HepG2 (cell line): ENCODE data around the gene ATP2B3. TPM values are rescaled to one million over a fixed set of nuclear protein-coding genes. Genes with fewer than 3 reads are reported as not detected.
A peak's percentile ranks its signal among the peaks of the same experiment; 100 is the strongest.

ENCODE experiments used
- DZIP1 ChIP-seq: sonication (generic); formaldehyde crosslinking; IDR thresholded peaks from 2 replicates; pipeline ENCODE4 v1.5.0; 2020; ENCODE audit warnings: mild to moderate bottlenecking, missing genetic modification reagents
- JARID2 ChIP-seq: sonication (generic); formaldehyde crosslinking; IDR thresholded peaks from 2 replicates; pipeline ENCODE4 v1.8.1; 2023; ENCODE audit warnings: missing genetic modification reagents, inconsistent platforms; ENCODE audit not compliant: insufficient replicate concordance
- MED1 ChIP-seq: sonication (generic); formaldehyde crosslinking; IDR thresholded peaks from 2 replicates; pipeline ENCODE4 v1.4.0; 2020; ENCODE audit warnings: missing genetic modification reagents
- MED13 ChIP-seq: sonication (generic); formaldehyde crosslinking; IDR thresholded peaks from 2 replicates; pipeline ENCODE4 v1.5.0; 2020; ENCODE audit warnings: missing genetic modification reagents
- THAP9 ChIP-seq: sonication (generic); formaldehyde crosslinking; IDR thresholded peaks from 2 replicates; pipeline ENCODE4; 2020; ENCODE audit warnings: missing genetic modification reagents, mild to moderate bottlenecking, borderline replicate concordance
- THYN1 ChIP-seq: sonication (generic); formaldehyde crosslinking; IDR thresholded peaks from 2 replicates; pipeline ENCODE4 v1.8.1; 2023; ENCODE audit warnings: low read depth, mild to moderate bottlenecking, moderate library complexity, missing genetic modification reagents, borderline replicate concordance
- ZFP91 ChIP-seq: sonication (generic); formaldehyde crosslinking; IDR thresholded peaks from 2 replicates; pipeline ENCODE4 v1.9.0; 2022; ENCODE audit warnings: missing genetic modification reagents, mild to moderate bottlenecking, borderline replicate concordance
- ZNF747 ChIP-seq: sonication (generic); formaldehyde crosslinking; IDR thresholded peaks from 2 replicates; pipeline ENCODE4 v1.8.1; 2023; ENCODE audit warnings: missing genetic modification reagents, mild to moderate bottlenecking, borderline replicate concordance
- polyA plus RNA-seq, 8 experiments: library from polyadenylated mRNA; depleted of rRNA in 3 of 8; stranded (reverse) in 7 of 8; unstranded in 1 of 8; fragments of >200 nt; fragmentation: Illumina TruSeq in 4 of 8; extraction: Trizol in 4 of 8; gene quantifications; 2 replicates each; pipeline versions ENCODE4 v1.2.1 to v1.2.3, GENCODE V29; 2011 to 2016; ENCODE audit warnings: low read depth in 4 of 8, missing spikeins in 1 of 8, mixed read lengths in 1 of 8; ENCODE audit not compliant: insufficient read depth in 1 of 8
- total RNA-seq, 5 experiments: library from RNA; depleted of rRNA; stranded (reverse); fragments of >200 nt; fragmentation: Illumina TruSeq; extraction: Trizol; gene quantifications; 2 replicates each; pipeline ENCODE4 v1.2.3, GENCODE V29; 2016; ENCODE audit warnings: low read depth in 1 of 5
- TF ChIP-seq, protein P1 (sequence below): sonication (generic); formaldehyde crosslinking; IDR thresholded peaks from 2 replicates; pipeline ENCODE4 v1.4.0; 2020; ENCODE audit warnings: missing genetic modification reagents, low read depth, mild to moderate bottlenecking, borderline replicate concordance
- TF ChIP-seq, protein P2 (sequence below): sonication (generic); formaldehyde crosslinking; IDR thresholded peaks from 2 replicates; pipeline ENCODE4 v1.5.0; 2020; ENCODE audit warnings: mild to moderate bottlenecking, missing genetic modification reagents, borderline replicate concordance
- TF ChIP-seq, protein P3 (sequence below): sonication (generic); formaldehyde crosslinking; IDR thresholded peaks from 2 replicates; pipeline ENCODE4 v1.4.0; 2020; ENCODE audit warnings: mild to moderate bottlenecking, low read depth, missing genetic modification reagents

The ATP2B3 gene
- total and polyA plus RNA-seq, 2 of the 13 experiments (the other 11 are each of a cell fraction or from before 2014, with no cell fraction given), result not detected

DNA sequence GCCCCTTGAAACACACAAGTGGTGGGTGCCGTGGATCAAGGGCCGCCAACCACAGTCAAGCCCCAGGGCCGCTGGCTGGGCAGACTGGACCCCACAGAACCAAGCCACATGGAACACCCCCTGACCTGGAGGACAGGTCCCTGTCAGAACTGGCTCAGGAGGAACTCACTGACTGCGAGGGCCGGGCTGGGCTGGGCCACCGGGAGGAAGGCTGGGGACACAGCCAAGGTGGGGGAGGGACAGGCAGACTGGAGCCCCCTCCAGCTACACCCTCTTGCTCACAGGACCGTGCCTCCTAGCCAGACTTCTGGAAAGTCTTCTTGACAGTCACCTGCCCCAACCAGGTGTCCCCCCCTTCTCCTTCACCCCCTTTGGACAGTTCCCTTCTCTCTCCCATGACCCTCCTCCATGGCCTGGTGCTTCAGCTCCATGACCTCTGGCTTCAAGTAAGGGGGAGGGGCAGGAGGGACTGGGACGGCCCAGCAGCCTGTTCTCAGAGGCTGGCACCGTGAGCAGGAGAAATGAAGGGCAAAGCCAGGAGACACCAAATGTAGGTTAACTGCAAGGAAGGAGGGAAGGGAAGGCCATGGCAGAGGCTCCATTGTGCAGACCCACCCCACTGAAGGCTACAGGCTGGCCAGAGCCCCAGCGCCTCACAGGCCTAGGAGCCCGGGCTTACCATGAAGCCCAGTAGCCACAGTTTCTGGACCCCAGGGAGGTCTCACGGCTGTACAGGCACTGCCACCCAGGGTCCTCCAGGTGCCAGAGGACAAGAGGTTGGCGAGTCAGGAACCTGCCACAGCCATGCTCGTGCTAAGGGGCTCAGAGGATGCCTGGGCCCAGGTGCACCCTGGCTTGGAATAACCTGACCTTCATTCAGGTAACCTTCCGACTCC is 107.0 kb downstream of the ATP2B3 start (continued):
- TF ChIP-seq, protein P1, sequence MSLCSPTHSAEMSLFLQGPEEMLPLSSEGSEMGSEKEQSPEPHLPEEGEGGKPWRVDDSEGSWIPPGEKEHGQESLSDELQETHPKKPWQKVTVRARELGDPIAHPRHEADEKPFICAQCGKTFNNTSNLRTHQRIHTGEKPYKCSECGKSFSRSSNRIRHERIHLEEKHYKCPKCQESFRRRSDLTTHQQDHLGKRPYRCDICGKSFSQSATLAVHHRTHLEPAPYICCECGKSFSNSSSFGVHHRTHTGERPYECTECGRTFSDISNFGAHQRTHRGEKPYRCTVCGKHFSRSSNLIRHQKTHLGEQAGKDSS (CRISPR knock-in tag), result peak; percentile 27; the same call in 1 of the 2 replicates
- peak; percentile 42; the same call in 1 of the 2 replicates for TF ChIP-seq MED13 (CRISPR knock-in tag)
- TF ChIP-seq MED1, result peak; percentile 69
- no peak for TF ChIP-seq THAP9
- no peak for TF ChIP-seq ZNF747 (CRISPR knock-in tag)
- TF ChIP-seq ZFP91, result peak; percentile 46; the same call in 1 of the 2 replicates
- TF ChIP-seq JARID2 (CRISPR knock-in tag), result peak; percentile 11
- TF ChIP-seq THYN1, result no peak
- TF ChIP-seq, protein P2, sequence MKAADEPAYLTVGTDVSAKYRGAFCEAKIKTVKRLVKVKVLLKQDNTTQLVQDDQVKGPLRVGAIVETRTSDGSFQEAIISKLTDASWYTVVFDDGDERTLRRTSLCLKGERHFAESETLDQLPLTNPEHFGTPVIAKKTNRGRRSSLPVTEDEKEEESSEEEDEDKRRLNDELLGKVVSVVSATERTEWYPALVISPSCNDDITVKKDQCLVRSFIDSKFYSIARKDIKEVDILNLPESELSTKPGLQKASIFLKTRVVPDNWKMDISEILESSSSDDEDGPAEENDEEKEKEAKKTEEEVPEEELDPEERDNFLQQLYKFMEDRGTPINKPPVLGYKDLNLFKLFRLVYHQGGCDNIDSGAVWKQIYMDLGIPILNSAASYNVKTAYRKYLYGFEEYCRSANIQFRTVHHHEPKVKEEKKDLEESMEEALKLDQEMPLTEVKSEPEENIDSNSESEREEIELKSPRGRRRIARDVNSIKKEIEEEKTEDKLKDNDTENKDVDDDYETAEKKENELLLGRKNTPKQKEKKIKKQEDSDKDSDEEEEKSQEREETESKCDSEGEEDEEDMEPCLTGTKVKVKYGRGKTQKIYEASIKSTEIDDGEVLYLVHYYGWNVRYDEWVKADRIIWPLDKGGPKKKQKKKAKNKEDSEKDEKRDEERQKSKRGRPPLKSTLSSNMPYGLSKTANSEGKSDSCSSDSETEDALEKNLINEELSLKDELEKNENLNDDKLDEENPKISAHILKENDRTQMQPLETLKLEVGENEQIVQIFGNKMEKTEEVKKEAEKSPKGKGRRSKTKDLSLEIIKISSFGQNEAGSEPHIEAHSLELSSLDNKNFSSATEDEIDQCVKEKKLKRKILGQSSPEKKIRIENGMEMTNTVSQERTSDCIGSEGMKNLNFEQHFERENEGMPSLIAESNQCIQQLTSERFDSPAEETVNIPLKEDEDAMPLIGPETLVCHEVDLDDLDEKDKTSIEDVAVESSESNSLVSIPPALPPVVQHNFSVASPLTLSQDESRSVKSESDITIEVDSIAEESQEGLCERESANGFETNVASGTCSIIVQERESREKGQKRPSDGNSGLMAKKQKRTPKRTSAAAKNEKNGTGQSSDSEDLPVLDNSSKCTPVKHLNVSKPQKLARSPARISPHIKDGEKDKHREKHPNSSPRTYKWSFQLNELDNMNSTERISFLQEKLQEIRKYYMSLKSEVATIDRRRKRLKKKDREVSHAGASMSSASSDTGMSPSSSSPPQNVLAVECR (CRISPR knock-in tag), result no peak
- no peak for TF ChIP-seq DZIP1
- TF ChIP-seq, protein P3, sequence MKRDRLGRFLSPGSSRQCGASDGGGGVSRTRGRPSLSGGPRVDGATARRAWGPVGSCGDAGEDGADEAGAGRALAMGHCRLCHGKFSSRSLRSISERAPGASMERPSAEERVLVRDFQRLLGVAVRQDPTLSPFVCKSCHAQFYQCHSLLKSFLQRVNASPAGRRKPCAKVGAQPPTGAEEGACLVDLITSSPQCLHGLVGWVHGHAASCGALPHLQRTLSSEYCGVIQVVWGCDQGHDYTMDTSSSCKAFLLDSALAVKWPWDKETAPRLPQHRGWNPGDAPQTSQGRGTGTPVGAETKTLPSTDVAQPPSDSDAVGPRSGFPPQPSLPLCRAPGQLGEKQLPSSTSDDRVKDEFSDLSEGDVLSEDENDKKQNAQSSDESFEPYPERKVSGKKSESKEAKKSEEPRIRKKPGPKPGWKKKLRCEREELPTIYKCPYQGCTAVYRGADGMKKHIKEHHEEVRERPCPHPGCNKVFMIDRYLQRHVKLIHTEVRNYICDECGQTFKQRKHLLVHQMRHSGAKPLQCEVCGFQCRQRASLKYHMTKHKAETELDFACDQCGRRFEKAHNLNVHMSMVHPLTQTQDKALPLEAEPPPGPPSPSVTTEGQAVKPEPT (CRISPR knock-in tag), result 0 out of 2 replicates have a peak, but pooled peaks have one; percentile 28
